Measurements from ENCODE around the gene FCHSD2.
"Not testable (repeated sequence)": the region's sequence is repeated elsewhere in the genome, so short reads cannot be mapped to it uniquely, and the experiment has no call there.

The FCHSD2 gene

GRCh38 chr11:72918851-72919250, 223.3 kb downstream of the FCHSD2 start:
- DNase-seq, result no peak

DNA sequence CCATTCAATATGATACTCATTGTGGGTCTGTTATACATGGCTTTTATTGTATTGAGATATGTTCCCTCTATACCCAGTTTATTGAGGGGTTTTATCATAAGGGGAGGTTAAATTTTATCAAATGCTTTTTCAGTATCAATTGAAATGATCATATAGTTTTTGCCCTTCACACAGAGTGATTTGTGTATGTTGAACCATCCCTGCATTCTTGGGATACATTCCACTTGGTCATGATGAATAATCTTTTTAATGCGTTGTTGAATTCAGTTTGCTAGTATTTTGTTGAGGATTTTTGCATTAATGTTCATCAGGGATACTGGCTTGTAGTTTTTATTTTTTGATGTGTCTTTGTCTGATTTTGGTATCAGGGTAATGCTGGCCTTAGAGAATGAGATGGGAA, 229.9 kb downstream of the FCHSD2 start:
- no peak for DNase-seq

- DNase-seq, result not testable (repeated sequence)
These were observed 232.3 kb downstream of the FCHSD2 start for GRCh38 chr11:72909558-72910388.

- no peak for DNase-seq
These were observed 234.0 kb downstream of the FCHSD2 start for GRCh38 chr11:72908032-72908676.

DNA sequence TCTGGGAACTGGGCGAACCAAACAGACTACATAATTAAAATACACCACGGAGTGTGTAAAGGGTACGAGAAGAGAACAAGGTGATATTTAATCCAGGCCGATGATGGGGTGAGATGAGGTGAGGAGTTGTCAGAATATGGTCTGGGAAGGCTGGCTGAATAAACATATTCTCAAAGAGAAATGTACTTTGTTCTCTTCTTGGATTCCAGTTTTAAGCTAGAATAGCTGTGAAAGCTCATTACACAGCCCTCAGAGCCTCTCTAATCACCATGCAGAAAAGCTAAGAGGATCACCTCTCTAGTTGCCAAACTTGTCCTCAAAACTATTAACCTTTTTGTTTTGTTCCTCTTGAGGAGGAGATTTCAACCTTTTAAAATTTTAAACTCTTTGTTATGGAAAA, 238.1 kb downstream of the FCHSD2 start:
- no peak for DNase-seq

DNA sequence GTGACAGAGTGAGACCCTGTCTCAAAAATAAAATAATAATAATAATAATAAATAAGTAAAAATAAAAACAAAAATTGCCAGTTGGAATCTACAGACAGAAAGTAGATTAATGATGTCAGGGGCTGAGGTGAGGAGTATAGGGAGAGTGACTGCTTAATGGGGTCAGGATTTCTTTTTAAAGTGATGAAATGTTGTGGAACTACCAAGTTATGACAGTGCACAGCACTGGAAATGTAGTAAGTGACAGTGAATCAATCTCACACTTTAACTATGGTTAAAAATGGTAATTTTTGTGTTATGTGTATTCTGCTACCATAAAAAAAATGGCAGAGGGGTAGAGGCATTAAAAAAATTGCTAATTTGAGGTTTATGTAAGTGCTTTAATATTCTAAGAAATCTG, 240.7 kb downstream of the FCHSD2 start:
- DNase-seq, result no peak

- DNase-seq, result no peak
These were observed 242.1 kb downstream of the FCHSD2 start for GRCh38 chr11:72900013-72900412.

DNA sequence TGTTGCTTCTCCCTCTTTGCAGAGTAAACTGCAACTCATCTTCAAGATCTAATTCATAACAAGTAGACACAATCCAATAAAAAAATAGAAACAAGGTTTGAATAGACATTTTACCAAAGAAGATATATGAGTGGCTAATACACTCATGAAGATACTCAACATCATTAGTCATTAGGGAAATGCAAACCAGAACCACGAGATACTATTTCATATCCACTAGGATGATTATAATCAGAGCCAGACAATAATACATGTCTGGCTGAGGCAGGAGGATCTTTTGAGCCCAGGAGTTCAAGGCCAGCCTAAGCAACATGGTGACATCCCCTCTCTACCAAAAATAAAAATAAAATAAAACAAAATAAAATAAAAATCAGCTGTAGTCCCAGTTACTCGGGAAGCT, 242.9 kb downstream of the FCHSD2 start:
- no peak for DNase-seq

- no peak for DNase-seq
These were observed 244.6 kb downstream of the FCHSD2 start for GRCh38 chr11:72897506-72897905.

DNA sequence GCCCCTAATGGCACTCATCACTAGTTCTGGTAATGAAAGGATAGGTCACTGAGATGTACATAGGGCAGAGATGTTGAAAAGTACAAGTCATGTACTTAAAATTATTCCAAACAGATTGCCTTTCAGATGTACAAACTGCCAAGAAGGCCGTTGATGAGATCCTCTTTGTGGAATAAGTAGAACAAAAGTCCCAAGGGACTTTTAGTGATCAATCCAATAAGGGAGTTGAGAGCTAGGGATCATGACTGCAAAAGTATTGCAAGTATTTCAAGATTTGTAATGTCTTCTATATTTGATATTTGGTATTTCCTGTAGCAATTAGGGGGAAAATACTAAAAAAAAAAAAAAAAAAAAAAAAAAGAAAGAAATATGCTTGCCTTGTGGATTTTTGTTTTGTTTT, 245.7 kb downstream of the FCHSD2 start:
- DNase-seq, result no peak

GRCh38 chr11:72890881-72891280, 251.2 kb downstream of the FCHSD2 start:
- DNase-seq, result no peak

- no peak for DNase-seq
These were observed 255.5 kb downstream of the FCHSD2 start for GRCh38 chr11:72886619-72887018.

DNA sequence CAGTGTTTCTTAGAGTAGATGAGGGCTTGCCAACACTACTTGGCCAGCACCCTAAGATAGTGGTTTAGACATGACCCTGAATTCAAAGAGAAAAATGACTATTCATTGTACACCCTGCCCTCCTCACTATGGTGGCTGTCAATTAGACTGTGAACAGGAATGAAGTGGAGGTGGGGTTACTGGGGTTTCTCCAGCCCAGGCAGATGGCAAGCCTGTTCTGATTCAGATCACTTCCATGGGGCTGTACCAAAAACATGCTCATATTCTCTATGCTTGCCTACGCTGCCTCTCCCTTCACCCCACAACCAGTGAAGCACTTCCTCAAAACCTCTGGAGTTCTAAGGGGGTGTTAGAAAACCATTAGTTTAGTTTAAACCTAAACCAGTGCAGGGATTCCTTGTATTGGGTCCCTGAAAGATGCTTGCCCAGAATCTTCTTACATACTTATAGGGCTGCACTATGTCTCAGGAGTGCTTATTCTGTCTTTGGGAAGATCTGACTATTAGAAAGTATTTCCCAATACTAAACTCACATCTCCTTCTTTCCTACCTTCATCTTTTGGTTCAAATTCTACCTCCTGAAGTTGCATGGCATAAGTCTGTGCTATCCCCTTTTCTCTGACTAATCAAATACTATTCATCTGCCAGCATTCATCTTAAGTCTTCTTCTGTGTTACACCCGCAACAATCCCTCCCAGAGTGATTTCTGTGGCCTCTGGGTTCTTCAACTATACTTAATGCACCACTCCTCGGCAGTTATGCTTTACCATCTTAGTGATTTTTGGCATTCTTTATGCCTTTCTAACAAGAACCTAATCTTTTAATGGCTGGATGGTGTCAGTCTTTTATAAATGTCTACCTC, 256.1 kb downstream of the FCHSD2 start:
- no peak for DNase-seq

- no peak for DNase-seq
These were observed 266.0 kb downstream of the FCHSD2 start for GRCh38 chr11:72876147-72876546.

GRCh38 chr11:72875736-72876135, 266.4 kb downstream of the FCHSD2 start:
- DNase-seq, result no peak

DNA sequence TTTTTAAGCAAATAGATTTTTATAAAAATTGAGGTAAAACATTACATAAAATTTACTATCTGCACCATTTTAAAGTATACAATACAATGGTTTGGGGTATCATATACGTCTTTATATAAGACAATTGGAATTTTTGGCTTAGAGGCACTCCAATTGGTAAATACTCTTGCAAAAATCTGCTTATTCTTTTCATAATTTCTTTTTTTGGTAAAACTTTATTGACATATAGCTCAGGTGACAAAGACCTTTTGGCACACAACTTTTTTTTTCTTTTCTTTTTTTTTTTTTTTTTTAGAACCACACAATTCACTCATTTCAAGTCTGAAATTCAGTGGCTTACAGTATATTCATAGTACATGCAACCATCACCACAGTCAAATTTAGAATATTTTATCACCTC, 270.1 kb downstream of the FCHSD2 start:
- no peak for DNase-seq

GRCh38 chr11:72871119-72871518, 271.0 kb downstream of the FCHSD2 start:
- no peak for DNase-seq

- no peak for DNase-seq
These were observed 272.3 kb downstream of the FCHSD2 start for GRCh38 chr11:72869831-72870230.

DNA sequence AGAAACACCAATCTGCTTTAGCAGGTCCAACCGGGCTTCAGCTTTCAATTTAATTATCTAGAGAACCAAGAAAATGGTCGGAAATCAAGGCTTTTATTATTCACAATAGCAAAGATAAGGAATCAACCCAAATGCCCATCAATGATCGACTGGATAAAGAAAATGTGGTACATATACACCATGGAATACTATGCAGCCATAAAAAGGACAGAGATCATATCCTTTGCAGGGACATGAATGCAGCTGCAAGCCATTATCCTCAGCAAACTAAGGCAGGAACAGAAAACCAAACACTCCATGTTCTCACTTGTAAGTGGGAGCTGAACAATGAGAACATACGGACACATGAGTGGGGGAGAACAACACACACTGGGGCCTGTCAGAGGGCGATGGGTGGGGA, 274.1 kb downstream of the FCHSD2 start:
- no peak for DNase-seq

DNA sequence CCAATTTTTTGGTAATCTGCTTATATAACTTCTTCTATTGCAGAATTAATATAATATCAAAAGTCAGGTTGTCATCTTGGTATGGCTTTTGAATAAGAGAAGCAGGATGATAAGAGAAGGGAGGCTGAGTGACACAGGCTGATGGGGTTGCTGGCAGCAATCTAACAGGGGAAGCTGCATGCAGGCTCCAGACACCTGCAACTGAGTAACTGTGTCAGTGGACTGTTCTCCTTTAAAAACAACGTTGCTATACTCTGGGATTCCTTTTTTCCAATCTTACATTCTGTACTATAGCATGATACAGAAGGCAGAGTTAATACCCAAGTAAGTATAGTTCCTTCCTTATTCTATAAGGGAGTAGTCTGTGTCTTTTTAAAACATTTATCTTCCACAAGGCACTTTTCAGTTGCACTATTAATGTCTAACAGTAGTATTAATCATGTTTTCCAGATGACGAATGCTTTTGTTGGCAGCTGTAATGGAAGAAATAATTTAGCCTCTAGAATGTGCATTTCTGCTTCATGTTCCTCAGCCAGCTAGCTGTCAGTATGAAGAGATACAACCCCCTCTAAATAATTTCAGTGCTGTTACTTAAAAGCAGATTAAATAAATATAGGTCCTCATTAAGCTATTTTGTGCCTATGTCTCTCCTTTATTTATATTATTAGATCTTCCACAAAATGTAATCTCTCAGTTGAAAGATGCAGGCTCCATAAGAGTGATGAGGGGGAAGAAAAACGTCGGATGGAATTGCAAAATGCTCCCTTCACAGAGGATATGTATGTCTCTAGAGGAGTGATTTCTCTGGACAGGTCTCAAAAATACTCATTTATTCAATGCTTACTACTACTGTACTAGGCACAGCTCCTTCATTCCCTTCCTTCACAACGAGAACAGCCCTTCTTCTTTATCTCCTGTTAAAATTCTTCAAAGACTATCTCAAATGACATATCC, 277.1 kb downstream of the FCHSD2 start:
- DNase-seq, result no peak

DNA sequence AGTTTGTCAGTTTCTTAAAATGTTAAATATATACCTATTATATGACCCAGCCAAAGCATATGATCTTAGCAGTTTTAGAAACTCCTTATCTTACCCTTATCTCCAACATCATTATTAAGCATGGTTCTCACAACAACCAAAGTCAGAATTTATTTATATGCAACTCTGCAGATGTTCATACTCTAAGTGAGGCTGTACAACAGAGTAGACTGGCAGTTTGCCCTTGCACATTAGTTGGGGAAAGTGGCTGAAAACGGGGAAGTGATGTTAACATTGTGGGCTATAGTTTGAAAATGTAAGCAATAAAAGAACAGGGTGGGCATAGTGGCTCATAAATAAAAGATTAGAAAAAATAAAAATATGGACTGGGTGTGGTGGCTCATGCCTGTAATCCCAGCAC, 278.2 kb downstream of the FCHSD2 start:
- no peak for DNase-seq

- no peak for DNase-seq
These were observed 279.0 kb downstream of the FCHSD2 start for GRCh38 chr11:72863091-72863490.

Data from CD4-positive, alpha-beta T cell treated with Interleukin-17A for 4 hours (primary cell).